IPS-NIHi11 (cell line): ENCODE results near the gene KDM4C.
A peak's percentile ranks its signal among the peaks of the same experiment; 100 is the strongest.
"Not testable (repeated sequence)": the region's sequence is repeated elsewhere in the genome, so short reads cannot be mapped to it uniquely, and the experiment has no call there.

Source experiments
- DNase-seq: peaks from one replicate; pipeline ENCODE4 v3.0.0; 2012; ENCODE audit warnings: mixed read lengths, low spot score

Gene KDM4C

DNA sequence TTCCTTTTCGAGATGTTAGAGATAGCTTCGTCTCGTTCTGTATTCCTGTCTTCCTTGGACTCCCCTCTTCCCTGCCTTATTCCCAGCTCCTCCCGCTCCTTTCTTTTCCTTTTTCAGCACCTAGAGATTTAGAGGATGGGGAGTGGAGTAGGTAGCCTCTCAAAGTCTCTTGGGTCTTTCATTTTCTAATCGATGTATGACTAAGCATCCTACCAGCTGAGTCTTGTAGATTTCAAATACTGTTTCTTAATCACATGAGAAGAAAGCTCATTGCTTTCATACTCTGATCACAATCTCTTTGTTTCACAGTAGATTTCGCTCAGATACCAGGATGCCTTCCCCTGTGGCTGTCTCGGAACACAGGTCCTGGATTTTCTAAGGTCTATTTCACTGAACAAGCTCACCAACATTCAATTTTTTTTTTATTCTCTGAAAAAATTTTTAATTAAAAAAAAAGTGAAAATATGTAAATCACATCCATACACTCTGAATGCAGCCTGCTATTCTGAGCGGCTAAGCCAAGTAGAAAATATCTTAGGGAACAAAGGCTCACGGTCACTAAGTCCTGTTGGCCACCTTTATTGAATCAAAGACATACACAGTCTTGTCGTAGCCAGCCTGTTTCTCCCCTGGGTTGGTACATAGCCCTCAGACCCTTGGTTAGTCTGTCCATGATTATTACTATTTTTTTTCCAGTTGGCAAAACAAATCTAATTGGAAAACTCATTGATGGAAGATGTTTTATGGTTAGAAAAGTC, 413.8 kb downstream of the KDM4C start:
- DNase-seq, result no peak

DNA sequence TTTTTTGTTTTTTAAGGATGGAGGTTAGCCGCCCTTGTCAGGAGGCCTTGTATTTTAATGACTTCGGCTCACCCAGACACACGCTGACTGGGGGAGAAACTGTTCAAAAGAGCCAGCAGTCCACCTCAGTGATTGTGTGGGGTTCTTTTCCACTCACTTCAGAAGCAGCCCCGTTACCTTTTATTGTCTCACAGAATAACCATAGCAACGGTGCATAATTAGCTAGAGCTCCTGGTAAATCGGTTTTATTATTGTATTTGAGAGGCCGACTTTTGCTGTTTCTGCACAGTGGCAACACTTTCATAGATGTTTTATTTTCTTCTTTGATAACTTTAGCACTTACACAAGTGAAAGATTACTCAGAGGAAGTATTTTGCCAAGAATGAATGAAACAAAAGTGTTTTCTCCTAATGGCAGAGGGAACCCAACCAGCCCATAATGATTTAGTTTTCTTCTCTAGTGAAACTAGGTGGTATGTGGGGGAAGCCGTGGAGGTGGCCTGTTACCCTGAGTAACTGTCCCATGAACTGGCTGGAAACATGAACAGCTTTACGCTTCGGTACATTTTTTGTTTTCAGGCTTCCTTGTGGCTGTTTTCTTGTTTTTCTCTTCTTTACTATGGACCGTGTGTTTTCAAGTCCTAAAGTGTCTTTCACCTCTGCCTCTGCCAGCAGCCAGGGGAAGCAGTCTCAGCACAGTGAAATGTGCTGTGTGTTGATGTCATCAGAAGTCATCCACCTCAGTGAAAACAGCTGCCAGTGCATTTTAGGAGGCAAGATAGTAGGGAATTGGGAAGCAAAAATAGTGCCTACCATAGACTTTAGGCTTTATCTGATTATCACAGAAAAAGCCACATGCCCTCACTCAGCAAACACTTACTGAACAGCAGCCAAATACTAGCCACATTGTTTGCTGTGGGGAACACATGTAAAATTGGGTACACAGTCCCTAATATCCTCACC, 414.7 kb downstream of the KDM4C start:
- DNase-seq, result no peak

DNA sequence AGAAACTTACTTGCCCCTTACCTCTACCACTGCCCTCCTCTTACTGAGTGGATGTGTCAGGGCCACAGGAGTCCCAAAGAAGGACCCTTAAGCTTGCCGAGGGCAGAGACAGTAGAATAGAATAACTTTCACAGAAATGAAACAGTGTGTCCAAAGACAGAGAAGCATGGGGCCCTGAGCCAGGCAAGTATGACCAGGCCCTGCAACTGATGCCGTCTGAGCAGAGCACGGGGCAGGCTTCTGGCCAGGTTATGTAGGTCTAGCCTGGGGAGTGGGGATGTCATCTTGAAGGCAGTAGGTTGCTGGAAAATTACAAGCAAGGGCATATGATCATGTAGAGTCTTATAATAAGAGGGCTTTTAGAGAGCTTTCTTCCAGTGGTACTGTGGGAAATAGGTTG, 415.4 kb downstream of the KDM4C start:
- no peak for DNase-seq

DNA sequence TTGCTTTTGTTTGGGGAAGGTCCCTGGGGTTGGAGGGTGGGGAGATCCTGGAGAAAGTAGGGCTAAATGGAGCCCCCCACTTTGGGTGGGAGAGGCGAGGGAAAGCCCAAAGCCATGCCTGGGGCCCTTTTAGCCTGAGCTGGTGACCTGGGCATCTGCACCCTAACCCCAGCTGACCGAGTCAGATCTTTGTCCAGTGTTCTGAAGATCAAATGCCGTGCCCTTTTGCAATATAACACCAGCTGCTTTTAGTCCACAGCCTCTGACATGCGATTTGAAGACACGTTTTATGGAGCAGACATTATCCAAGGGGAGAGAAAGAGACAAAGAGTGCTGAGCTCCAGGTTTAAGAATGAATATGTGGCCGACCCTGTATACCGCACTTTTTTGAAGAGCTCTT, 416.5 kb downstream of the KDM4C start:
- no peak for DNase-seq

- DNase-seq, result peak; percentile 50
Measured at GRCh38 chr9:7174884-7175283, 417.1 kb downstream of the KDM4C start.

DNA sequence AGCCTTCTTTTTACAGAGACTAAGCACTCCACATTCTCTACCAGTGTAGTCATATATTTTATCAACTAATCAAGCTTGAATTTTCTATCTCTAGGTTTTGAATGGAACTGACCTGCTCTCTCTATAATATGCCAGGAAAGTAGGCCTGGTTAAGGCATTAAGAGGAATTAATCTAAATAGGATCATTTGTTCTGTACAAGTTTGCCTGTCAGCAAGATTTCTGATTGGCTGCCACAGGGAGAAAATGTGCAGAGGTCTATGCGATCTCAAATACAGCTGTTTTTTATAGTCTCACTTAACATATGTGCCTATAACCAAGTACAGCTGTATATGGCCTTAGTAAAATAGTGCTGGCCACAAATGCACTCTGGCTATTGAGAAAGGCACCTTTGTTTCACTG, 418.8 kb downstream of the KDM4C start:
- DNase-seq, result no peak

DNA sequence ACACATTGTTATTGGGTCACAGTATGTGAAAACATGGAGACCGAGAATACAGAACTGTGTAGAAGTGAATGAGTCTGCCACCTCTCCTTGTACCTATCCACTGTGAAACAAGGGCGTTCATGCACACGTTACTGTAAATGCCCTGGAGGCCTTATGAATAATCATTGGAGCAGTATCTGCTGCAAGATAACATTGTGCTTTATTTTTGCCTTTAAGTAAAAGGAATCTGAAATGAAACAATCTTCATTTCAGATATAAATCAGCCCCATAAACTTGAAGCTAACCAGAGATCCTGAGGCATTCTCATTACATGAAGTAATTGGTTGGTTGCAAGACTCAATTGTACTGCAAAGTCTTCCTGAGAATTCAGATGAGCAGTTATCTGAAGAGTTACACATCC, 419.6 kb downstream of the KDM4C start:
- no peak for DNase-seq

- no peak for DNase-seq
Measured at GRCh38 chr9:7178729-7179128, 421.0 kb downstream of the KDM4C start.

GRCh38 chr9:7180247-7180646, 422.5 kb downstream of the KDM4C start:
- DNase-seq, result no peak

DNA sequence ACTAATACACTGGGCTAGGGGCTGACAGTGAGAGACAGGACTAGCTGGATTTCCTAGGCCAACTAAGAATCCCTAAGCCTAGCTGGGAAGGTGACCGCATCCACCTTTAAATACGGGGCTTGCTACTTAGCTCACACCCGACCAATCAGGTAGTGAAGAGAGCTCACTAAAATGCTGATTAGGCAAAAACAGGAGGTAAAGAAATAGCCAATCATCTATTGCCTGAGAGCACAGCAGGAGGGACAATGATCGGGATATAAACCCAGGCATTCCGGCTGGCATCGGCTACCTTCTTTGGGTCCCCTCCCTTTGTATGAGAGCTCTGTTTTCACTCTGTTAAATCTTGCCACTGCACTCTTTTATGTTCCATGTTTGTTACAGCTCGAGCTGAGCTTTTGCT, 425.4 kb downstream of the KDM4C start:
- DNase-seq, result not testable (repeated sequence)

- peak; percentile 56 for DNase-seq
Measured at GRCh38 chr9:7185612-7186011, 427.8 kb downstream of the KDM4C start.

GRCh38 chr9:7186175-7186574, 428.4 kb downstream of the KDM4C start:
- DNase-seq, result peak; percentile 61

DNA sequence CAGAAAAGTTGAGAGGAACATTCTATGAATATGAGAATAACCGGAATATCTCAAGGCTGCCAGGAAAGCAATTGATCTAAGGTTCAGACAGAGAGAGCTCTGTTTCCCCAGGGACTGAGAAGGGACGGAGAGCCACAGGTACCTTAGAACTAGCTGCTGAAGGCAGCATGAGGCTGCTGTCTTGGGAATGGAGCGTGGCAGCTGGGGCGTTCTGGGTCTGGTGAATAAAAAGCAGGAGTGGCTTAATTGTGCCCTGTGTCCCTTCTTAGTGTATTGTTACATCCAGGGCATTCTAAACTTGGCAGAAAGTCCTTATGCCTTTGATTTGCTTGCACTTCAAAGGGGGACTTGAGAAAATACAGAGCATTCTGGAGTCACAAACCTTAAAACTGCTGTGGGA, 434.5 kb downstream of the KDM4C start:
- no peak for DNase-seq

GRCh38 chr9:7195526-7195925, 437.8 kb downstream of the KDM4C start:
- DNase-seq, result no peak

- DNase-seq, result no peak
Measured at GRCh38 chr9:7196467-7196866, 438.7 kb downstream of the KDM4C start.

- DNase-seq, result no peak
Measured at GRCh38 chr9:7201196-7201595, 443.4 kb downstream of the KDM4C start.

DNA sequence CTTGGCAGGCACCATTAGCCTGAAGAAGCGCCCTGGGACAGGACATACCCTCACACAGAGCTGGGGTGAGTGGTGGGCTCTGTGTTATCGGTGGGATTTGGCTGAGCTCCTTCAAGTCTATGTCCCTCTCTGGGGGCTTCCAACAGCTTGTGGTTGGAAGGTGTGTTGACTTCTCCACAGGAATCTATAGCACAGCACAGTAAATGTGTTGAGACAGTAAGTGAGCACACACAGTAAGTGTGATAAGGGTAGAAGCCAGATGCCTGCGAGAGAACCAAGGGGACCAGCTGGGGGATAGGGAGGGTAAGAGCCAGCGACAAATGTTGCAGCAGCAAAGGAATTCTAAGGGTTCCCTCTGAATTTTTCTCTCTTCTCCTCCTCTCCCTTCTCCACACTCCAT, 448.0 kb downstream of the KDM4C start:
- no peak for DNase-seq

GRCh38 chr9:7206221-7206758, 448.5 kb downstream of the KDM4C start:
- no peak for DNase-seq

GRCh38 chr9:7209016-7209715, 451.4 kb downstream of the KDM4C start:
- no peak for DNase-seq

- DNase-seq, result no peak
Measured at GRCh38 chr9:7209990-7210389, 452.2 kb downstream of the KDM4C start.

DNA sequence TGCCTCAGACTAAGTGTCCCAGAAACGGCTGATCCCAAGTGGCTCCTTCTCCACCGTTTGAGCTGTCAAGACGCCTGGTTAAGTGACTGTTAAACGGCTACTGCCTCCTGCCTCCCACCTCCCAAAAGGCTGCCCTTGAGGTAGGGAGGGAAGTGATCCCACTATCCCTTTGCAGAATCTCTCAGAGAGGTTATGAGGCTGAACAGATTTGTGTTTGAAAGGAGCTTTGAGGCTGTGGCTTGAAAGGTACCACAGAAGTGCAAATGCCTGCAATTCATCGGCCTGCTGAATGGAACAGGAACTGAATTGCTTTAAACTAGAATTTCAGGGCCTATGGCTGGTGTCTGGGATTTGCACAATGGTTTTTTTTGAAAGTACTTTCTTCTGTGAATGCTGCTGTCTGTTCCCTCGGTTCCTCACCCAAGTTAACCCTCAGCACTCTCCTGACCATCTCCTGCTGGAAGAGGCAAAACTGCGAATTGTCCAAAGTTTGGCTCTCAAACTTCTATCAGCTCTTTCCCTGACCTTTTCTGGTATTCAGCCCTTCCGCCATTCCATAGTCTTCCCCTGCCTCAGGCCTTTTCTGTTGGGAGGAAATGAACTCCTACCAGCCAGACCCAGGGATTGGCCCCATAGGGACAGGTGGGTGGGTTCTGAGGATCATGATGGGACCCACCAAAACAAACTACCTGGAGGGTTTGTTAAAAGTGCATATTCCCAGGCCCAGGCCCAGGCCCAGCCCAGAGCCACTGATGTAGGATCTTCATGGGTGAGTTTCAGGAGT, 453.3 kb downstream of the KDM4C start:
- DNase-seq, result peak; percentile 27
